Peyer's patch (tissue), 4 donors: ENCODE results near the gene BSN.

Source experiments
- POLR2A ChIP-seq, 2 donors: fragments of 450-650 bp; IDR thresholded peaks; one replicate each; pipeline ENCODE4 v1.5.1; 2017; ENCODE audit warnings: antibody characterized with exemption in 2 of 2, mild to moderate bottlenecking in 2 of 2, moderate library complexity in 2 of 2
- TF ChIP-seq, protein P1 (sequence below), 6 experiments: fragments of 450-650 bp in 4 of 6; fragments of 200-600 bp in 2 of 6; sonication (generic) in 1 of 6; IDR thresholded peaks; one replicate each; pipeline ENCODE4 v1.5.1; 2017 to 2019; ENCODE audit warnings: antibody characterized with exemption in 6 of 6, mild to moderate bottlenecking in 3 of 6, moderate library complexity in 1 of 6

DNA sequence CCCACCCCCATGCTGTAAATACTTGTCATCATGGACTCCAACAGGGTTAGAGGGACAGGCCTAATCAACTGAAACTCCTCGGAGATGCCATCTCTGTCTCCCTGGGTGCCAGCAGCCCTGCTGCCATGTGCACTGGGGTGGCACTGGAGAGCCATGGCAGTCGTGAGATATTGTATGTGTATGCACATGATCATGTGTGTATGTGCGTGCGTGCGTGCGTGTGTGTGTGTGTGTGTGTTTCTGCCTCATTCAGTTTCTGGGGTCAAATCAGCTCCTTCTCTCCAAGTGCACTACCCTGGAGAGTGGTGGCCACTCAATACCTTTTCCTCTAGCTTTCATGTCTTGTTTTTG is 116.6 kb downstream of the BSN start:
- TF ChIP-seq, protein P1, sequence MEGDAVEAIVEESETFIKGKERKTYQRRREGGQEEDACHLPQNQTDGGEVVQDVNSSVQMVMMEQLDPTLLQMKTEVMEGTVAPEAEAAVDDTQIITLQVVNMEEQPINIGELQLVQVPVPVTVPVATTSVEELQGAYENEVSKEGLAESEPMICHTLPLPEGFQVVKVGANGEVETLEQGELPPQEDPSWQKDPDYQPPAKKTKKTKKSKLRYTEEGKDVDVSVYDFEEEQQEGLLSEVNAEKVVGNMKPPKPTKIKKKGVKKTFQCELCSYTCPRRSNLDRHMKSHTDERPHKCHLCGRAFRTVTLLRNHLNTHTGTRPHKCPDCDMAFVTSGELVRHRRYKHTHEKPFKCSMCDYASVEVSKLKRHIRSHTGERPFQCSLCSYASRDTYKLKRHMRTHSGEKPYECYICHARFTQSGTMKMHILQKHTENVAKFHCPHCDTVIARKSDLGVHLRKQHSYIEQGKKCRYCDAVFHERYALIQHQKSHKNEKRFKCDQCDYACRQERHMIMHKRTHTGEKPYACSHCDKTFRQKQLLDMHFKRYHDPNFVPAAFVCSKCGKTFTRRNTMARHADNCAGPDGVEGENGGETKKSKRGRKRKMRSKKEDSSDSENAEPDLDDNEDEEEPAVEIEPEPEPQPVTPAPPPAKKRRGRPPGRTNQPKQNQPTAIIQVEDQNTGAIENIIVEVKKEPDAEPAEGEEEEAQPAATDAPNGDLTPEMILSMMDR (IDR thresholded peaks at IDR 0.05) = no peak
- TF ChIP-seq POLR2A (IDR thresholded peaks at IDR 0.05) = no peak
